ENCODE results near the gene RAPH1.

Gene RAPH1

GRCh38 chr2:203498161-203498560, 36.9 kb downstream of the RAPH1 start:
- no peaks in the 10 kb centered on the region for H3K36me3 ChIP-seq (ENCODE audit: control insufficient read depth, insufficient read depth, low read length)
- H3K4ac ChIP-seq (ENCODE audit: low read depth, low read length) = no peak overlapping the region
- H3K4me1 ChIP-seq (ENCODE audit: control insufficient read depth, low read depth, low read length) = no peaks in the 10 kb centered on the region
- no peak overlapping the region for H3K9ac ChIP-seq (ENCODE audit: low read length)
- no peaks in the 10 kb centered on the region for H3K79me1 ChIP-seq (ENCODE audit: low read length)
- H3K27me3 ChIP-seq (ENCODE audit: insufficient read depth, low read length, poor library complexity) = no peaks in the 10 kb centered on the region
- DNase-seq = no peak
- H3K23ac ChIP-seq (ENCODE audit: low read length) = no peak overlapping the region
- no peak overlapping the region for H4K5ac ChIP-seq (ENCODE audit: low read length)
- no peak overlapping the region for H2BK120ac ChIP-seq (ENCODE audit: low read depth, low read length)
- H3K4me2 ChIP-seq (ENCODE audit: low read length) = no peak overlapping the region
- H3K27ac ChIP-seq (ENCODE audit: low read depth, low read length) = no peak overlapping the region
- no peak overlapping the region for H3K56ac ChIP-seq (ENCODE audit: low read length)
- H4K8ac ChIP-seq (ENCODE audit: low read depth, low read length) = no peak overlapping the region
- H3K4me3 ChIP-seq (ENCODE audit: low read length) = no peak overlapping the region
- no CpG with 5 or more reads among the region's 4 CpGs for WGBS (ENCODE audit: extremely low coverage, insufficient coverage, low lambda C conversion rate)
- peaks cover 3% of the 10 kb centered on the region for H3K79me2 ChIP-seq (ENCODE audit: control insufficient read depth, insufficient read depth, low read length)
- no peak overlapping the region for H2BK15ac ChIP-seq (replicated peaks; ENCODE audit: low read depth)
- no peak overlapping the region for H2BK5ac ChIP-seq (ENCODE audit: low read length)
- no peak overlapping the region for H3K18ac ChIP-seq (ENCODE audit: low read length)
- H2AK5ac ChIP-seq (ENCODE audit: low read length) = no peak overlapping the region

- Histone ChIP-seq H3K4me2 (ENCODE audit: low read length) (no peak overlapping the region), H3K79me1 (ENCODE audit: low read length) (no peaks in the 10 kb centered on the region), H2BK120ac (ENCODE audit: low read depth, low read length) (no peak overlapping the region), H3K18ac (ENCODE audit: low read length) (no peak overlapping the region), H2AK5ac (ENCODE audit: low read length) (no peak overlapping the region), H4K8ac (ENCODE audit: low read depth, low read length) (no peak overlapping the region), H4K5ac (ENCODE audit: low read length) (no peak overlapping the region), H3K27me3 (ENCODE audit: insufficient read depth, low read length, poor library complexity) (no peaks in the 10 kb centered on the region), H3K4ac (ENCODE audit: low read depth, low read length) (no peak overlapping the region), H3K4me3 (ENCODE audit: low read length) (no peak overlapping the region), H3K9ac (ENCODE audit: low read length) (no peak overlapping the region), H2BK15ac (replicated peaks; ENCODE audit: low read depth) (no peak overlapping the region), H3K23ac (ENCODE audit: low read length) (no peak overlapping the region), H3K27ac (ENCODE audit: low read depth, low read length) (no peak overlapping the region), H3K4me1 (ENCODE audit: control insufficient read depth, low read depth, low read length) (no peaks in the 10 kb centered on the region), H3K79me2 (ENCODE audit: control insufficient read depth, insufficient read depth, low read length) (no peaks in the 10 kb centered on the region), H3K56ac (ENCODE audit: low read length) (no peak overlapping the region), H2BK5ac (ENCODE audit: low read length) (no peak overlapping the region), H3K36me3 (ENCODE audit: control insufficient read depth, insufficient read depth, low read length) (no peaks in the 10 kb centered on the region)
- no peak for DNase-seq
- no CpG with 5 or more reads among the region's 2 CpGs for WGBS (ENCODE audit: extremely low coverage, insufficient coverage, low lambda C conversion rate)
Observed at GRCh38 chr2:203492965-203493364, 42.1 kb downstream of the RAPH1 start.

GRCh38 chr2:203490391-203490790, 44.7 kb downstream of the RAPH1 start:
- Histone ChIP-seq H3K4me3 (ENCODE audit: low read length) (no peak overlapping the region), H2BK120ac (ENCODE audit: low read depth, low read length) (no peak overlapping the region), H3K79me1 (ENCODE audit: low read length) (peaks cover 2% of the 10 kb centered on the region), H2BK15ac (replicated peaks; ENCODE audit: low read depth) (no peak overlapping the region), H3K4me2 (ENCODE audit: low read length) (no peak overlapping the region), H3K4me1 (ENCODE audit: control insufficient read depth, low read depth, low read length) (no peaks in the 10 kb centered on the region), H3K79me2 (ENCODE audit: control insufficient read depth, insufficient read depth, low read length) (no peaks in the 10 kb centered on the region), H3K23ac (ENCODE audit: low read length) (no peak overlapping the region), H3K18ac (ENCODE audit: low read length) (no peak overlapping the region), H3K56ac (ENCODE audit: low read length) (no peak overlapping the region), H3K27ac (ENCODE audit: low read depth, low read length) (no peak overlapping the region), H4K8ac (ENCODE audit: low read depth, low read length) (no peak overlapping the region), H2BK5ac (ENCODE audit: low read length) (no peak overlapping the region), H3K27me3 (ENCODE audit: insufficient read depth, low read length, poor library complexity) (no peaks in the 10 kb centered on the region), H2AK5ac (ENCODE audit: low read length) (no peak overlapping the region), H4K5ac (ENCODE audit: low read length) (no peak overlapping the region), H3K9ac (ENCODE audit: low read length) (no peak overlapping the region), H3K4ac (ENCODE audit: low read depth, low read length) (no peak overlapping the region), H3K36me3 (ENCODE audit: control insufficient read depth, insufficient read depth, low read length) (no peaks in the 10 kb centered on the region)
- DNase-seq = no peak
- no CpG with 5 or more reads among the region's 3 CpGs for WGBS (ENCODE audit: extremely low coverage, insufficient coverage, low lambda C conversion rate)

- WGBS (ENCODE audit: extremely low coverage, insufficient coverage, low lambda C conversion rate) = no CpG with 5 or more reads among the region's 6 CpGs
- no peak overlapping the region for H3K23ac ChIP-seq (ENCODE audit: low read length)
- no peaks in the 10 kb centered on the region for H3K79me2 ChIP-seq (ENCODE audit: control insufficient read depth, insufficient read depth, low read length)
- H2BK15ac ChIP-seq (replicated peaks; ENCODE audit: low read depth) = no peak overlapping the region
- H3K79me1 ChIP-seq (ENCODE audit: low read length) = peaks cover 2% of the 10 kb centered on the region
- H2AK5ac ChIP-seq (ENCODE audit: low read length) = no peak overlapping the region
- H3K4me3 ChIP-seq (ENCODE audit: low read length) = no peak overlapping the region
- H3K27me3 ChIP-seq (ENCODE audit: insufficient read depth, low read length, poor library complexity) = no peaks in the 10 kb centered on the region
- H3K56ac ChIP-seq (ENCODE audit: low read length) = no peak overlapping the region
- H3K27ac ChIP-seq (ENCODE audit: low read depth, low read length) = no peak overlapping the region
- no peak overlapping the region for H4K5ac ChIP-seq (ENCODE audit: low read length)
- no peak overlapping the region for H2BK5ac ChIP-seq (ENCODE audit: low read length)
- H3K4me2 ChIP-seq (ENCODE audit: low read length) = no peak overlapping the region
- no peak overlapping the region for H4K8ac ChIP-seq (ENCODE audit: low read depth, low read length)
- H2BK120ac ChIP-seq (ENCODE audit: low read depth, low read length) = no peak overlapping the region
- H3K9ac ChIP-seq (ENCODE audit: low read length) = no peak overlapping the region
- H3K36me3 ChIP-seq (ENCODE audit: control insufficient read depth, insufficient read depth, low read length) = no peaks in the 10 kb centered on the region
- H3K18ac ChIP-seq (ENCODE audit: low read length) = no peak overlapping the region
- no peak overlapping the region for H3K4ac ChIP-seq (ENCODE audit: low read depth, low read length)
- no peak for DNase-seq
- H3K4me1 ChIP-seq (ENCODE audit: control insufficient read depth, low read depth, low read length) = peaks cover under 1% of the 10 kb centered on the region
Observed at GRCh38 chr2:203489531-203489930, 45.6 kb downstream of the RAPH1 start.

GRCh38 chr2:203484266-203485112, 50.6 kb downstream of the RAPH1 start:
- Histone ChIP-seq H3K4me2 (ENCODE audit: low read length) (no peak overlapping the region), H2AK5ac (ENCODE audit: low read length) (no peak overlapping the region), H3K27ac (ENCODE audit: low read depth, low read length) (no peak overlapping the region), H3K18ac (ENCODE audit: low read length) (peak overlapping the region; percentile 42), H3K56ac (ENCODE audit: low read length) (no peak overlapping the region), H4K8ac (ENCODE audit: low read depth, low read length) (peak overlapping the region; percentile 39), H3K9ac (ENCODE audit: low read length) (no peak overlapping the region), H3K36me3 (ENCODE audit: control insufficient read depth, insufficient read depth, low read length) (no peaks in the 10 kb centered on the region), H2BK15ac (replicated peaks; ENCODE audit: low read depth) (no peak overlapping the region), H3K79me2 (ENCODE audit: control insufficient read depth, insufficient read depth, low read length) (no peaks in the 10 kb centered on the region), H3K23ac (ENCODE audit: low read length) (no peak overlapping the region), H3K4me3 (ENCODE audit: low read length) (no peak overlapping the region), H3K4ac (ENCODE audit: low read depth, low read length) (no peak overlapping the region), H3K79me1 (ENCODE audit: low read length) (peaks cover 2% of the 10 kb centered on the region), H2BK120ac (ENCODE audit: low read depth, low read length) (no peak overlapping the region), H2BK5ac (ENCODE audit: low read length) (no peak overlapping the region), H3K27me3 (ENCODE audit: insufficient read depth, low read length, poor library complexity) (no peaks in the 10 kb centered on the region), H4K5ac (ENCODE audit: low read length) (no peak overlapping the region), H3K4me1 (ENCODE audit: control insufficient read depth, low read depth, low read length) (peaks cover 2% of the 10 kb centered on the region)
- DNase-seq = peak; percentile 71
- no CpG with 5 or more reads among the region's 8 CpGs for WGBS (ENCODE audit: extremely low coverage, insufficient coverage, low lambda C conversion rate)

GRCh38 chr2:203480623-203481022, 54.5 kb downstream of the RAPH1 start:
- Histone ChIP-seq H2AK5ac (ENCODE audit: low read length) (no peak overlapping the region), H3K4me1 (ENCODE audit: control insufficient read depth, low read depth, low read length) (peaks cover 2% of the 10 kb centered on the region), H3K4me3 (ENCODE audit: low read length) (no peak overlapping the region), H3K9ac (ENCODE audit: low read length) (no peak overlapping the region), H3K27ac (ENCODE audit: low read depth, low read length) (no peak overlapping the region), H2BK5ac (ENCODE audit: low read length) (no peak overlapping the region), H3K27me3 (ENCODE audit: insufficient read depth, low read length, poor library complexity) (no peaks in the 10 kb centered on the region), H3K4ac (ENCODE audit: low read depth, low read length) (no peak overlapping the region), H3K23ac (ENCODE audit: low read length) (no peak overlapping the region), H3K79me1 (ENCODE audit: low read length) (peaks cover 2% of the 10 kb centered on the region), H3K79me2 (ENCODE audit: control insufficient read depth, insufficient read depth, low read length) (no peaks in the 10 kb centered on the region), H3K18ac (ENCODE audit: low read length) (no peak overlapping the region), H3K4me2 (ENCODE audit: low read length) (no peak overlapping the region), H2BK120ac (ENCODE audit: low read depth, low read length) (no peak overlapping the region), H3K36me3 (ENCODE audit: control insufficient read depth, insufficient read depth, low read length) (no peaks in the 10 kb centered on the region), H4K5ac (ENCODE audit: low read length) (no peak overlapping the region), H2BK15ac (replicated peaks; ENCODE audit: low read depth) (no peak overlapping the region), H3K56ac (ENCODE audit: low read length) (no peak overlapping the region), H4K8ac (ENCODE audit: low read depth, low read length) (no peak overlapping the region)
- no peak for DNase-seq
- no CpG with 5 or more reads among the region's 5 CpGs for WGBS (ENCODE audit: extremely low coverage, insufficient coverage, low lambda C conversion rate)

Measured in mesendoderm (in vitro differentiated cells).